Smooth muscle cell (in vitro differentiated cells): Measurements from ENCODE around the gene FBXW4. TPM values are rescaled to one million over a fixed set of nuclear protein-coding genes. Genes with fewer than 3 reads are reported as not detected.

ENCODE experiments used
- DNase-seq: peaks from one replicate; lab custom pipeline; 2025; ENCODE audit not compliant: unreplicated experiment; lab: John Stamatoyannopoulos, UW
- H2AFZ ChIP-seq: fragments of 200-600 bp; sonication (generic); 2 replicates; pipeline ENCODE4 v1.6.0; 2016; ENCODE audit warnings: antibody characterized with exemption, low read depth, mild to moderate bottlenecking
- H3F3A ChIP-seq: fragments of 200-600 bp; sonication (generic); 2 replicates; pipeline ENCODE4 v1.6.0; 2017; ENCODE audit warnings: antibody characterized with exemption, low read depth
- H3K27ac ChIP-seq: fragments of 200-600 bp; sonication (generic); 2 replicates; pipeline ENCODE4 v1.5.1; 2016; ENCODE audit warnings: low read depth, mild to moderate bottlenecking
- H3K27me3 ChIP-seq: fragments of 200-600 bp; sonication (generic); 2 replicates; pipeline ENCODE4 v1.6.1; 2016; ENCODE audit warnings: low read depth, mild to moderate bottlenecking
- H3K36me3 ChIP-seq: fragments of 200-600 bp; sonication (generic); 2 replicates; pipeline ENCODE4 v1.5.1; 2016; ENCODE audit warnings: low read depth
- H3K4me1 ChIP-seq: fragments of 200-600 bp; sonication (generic); 2 replicates; pipeline ENCODE4 v1.5.1; 2016; ENCODE audit warnings: low read depth
- H3K4me2 ChIP-seq: fragments of 200-600 bp; sonication (generic); 2 replicates; pipeline ENCODE4 v1.6.0; 2016; ENCODE audit warnings: mild to moderate bottlenecking
- H3K4me3 ChIP-seq: fragments of 200-600 bp; sonication (generic); 2 replicates; pipeline ENCODE4 v1.5.1; 2016; ENCODE audit warnings: mild to moderate bottlenecking
- H3K79me2 ChIP-seq: fragments of 200-600 bp; sonication (generic); 2 replicates; pipeline ENCODE4 v1.6.0; 2016; ENCODE audit warnings: low read depth, mild to moderate bottlenecking
- H3K9ac ChIP-seq: fragments of 200-600 bp; sonication (generic); 2 replicates; pipeline ENCODE4 v1.6.0; 2016; ENCODE audit warnings: low read depth
- H3K9me3 ChIP-seq: fragments of 200-600 bp; sonication (generic); replicated peaks from 2 replicates; pipeline ENCODE4 v1.5.1; 2016; ENCODE audit warnings: low read depth
- H4K20me1 ChIP-seq: fragments of 200-600 bp; sonication (generic); 2 replicates; pipeline ENCODE4 v1.6.0; 2016; ENCODE audit warnings: low read depth
- WGBS: methylation state at CpG from one replicate; pipeline ENCODE4 v1.1.7; 2016; ENCODE audit warnings: low lambda C conversion rate; 5-methylcytosine and 5-hydroxymethylcytosine counted together
- polyA plus RNA-seq: library from polyadenylated mRNA; unstranded; fragments of >200 nt; fragmentation: Nextera tagmentation; extraction: Ambion mirVana; gene quantifications from 2 replicates; pipeline ENCODE4 v1.2.1, GENCODE V29; 2016
- total RNA-seq: library from RNA; depleted of rRNA; stranded (reverse); fragments of >200 nt; gene quantifications from 2 replicates; pipeline ENCODE4 v1.2.3, GENCODE V29; 2014
- TF ChIP-seq, protein P1 (sequence below): fragments of 200-600 bp; sonication (generic); IDR thresholded peaks from 2 replicates; pipeline ENCODE4 v1.5.1; 2017; ENCODE audit warnings: borderline replicate concordance, mild to moderate bottlenecking, antibody characterized with exemption; ENCODE audit not compliant: insufficient read depth, poor library complexity, severe bottlenecking

FBXW4 gene
- total and polyA plus RNA-seq, 2 experiments from 2014 or later: 7.2 to 12.1 TPM

DNA sequence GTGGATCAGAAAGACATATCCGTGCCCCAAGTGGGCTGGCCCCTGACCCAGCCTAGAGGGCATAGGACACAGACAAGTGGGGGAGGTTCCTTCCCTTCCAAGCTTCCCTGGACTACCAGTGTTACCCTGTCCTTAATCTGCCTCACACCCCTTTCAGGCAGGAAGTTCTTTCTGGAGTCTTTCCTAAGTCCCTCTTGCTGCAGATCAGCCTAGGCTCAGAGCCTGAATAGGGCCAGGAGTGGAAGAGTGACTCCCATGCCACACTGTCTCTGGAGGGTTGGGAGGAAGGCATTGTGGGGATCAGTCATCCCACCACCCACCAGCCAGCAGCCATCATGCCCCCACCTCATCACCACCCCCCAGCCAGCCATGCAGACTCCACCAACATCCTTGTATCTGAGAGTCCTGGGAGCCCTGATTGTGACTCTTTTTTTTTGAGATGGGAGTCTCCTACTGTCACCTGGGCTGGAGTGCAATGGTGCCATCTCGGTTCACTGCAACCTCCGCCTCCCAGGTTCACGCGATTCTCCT is 129.5 kb downstream of the FBXW4 start:
- Histone ChIP-seq H3K9ac (no peak overlapping the region), H3K36me3 (no peaks in the 10 kb centered on the region), H3F3A (no peaks in the 10 kb centered on the region), H3K79me2 (no peaks in the 10 kb centered on the region), H3K4me3 (no peak overlapping the region), H3K27ac (no peak overlapping the region), H2AFZ (no peak overlapping the region), H3K4me2 (no peak overlapping the region), H3K27me3 (peaks cover 52% of the 10 kb centered on the region), H4K20me1 (no peaks in the 10 kb centered on the region), H3K9me3 (no peaks in the 10 kb centered on the region), H3K4me1 (peaks cover 9% of the 10 kb centered on the region)
- no peak for DNase-seq
- TF ChIP-seq, protein P1, sequence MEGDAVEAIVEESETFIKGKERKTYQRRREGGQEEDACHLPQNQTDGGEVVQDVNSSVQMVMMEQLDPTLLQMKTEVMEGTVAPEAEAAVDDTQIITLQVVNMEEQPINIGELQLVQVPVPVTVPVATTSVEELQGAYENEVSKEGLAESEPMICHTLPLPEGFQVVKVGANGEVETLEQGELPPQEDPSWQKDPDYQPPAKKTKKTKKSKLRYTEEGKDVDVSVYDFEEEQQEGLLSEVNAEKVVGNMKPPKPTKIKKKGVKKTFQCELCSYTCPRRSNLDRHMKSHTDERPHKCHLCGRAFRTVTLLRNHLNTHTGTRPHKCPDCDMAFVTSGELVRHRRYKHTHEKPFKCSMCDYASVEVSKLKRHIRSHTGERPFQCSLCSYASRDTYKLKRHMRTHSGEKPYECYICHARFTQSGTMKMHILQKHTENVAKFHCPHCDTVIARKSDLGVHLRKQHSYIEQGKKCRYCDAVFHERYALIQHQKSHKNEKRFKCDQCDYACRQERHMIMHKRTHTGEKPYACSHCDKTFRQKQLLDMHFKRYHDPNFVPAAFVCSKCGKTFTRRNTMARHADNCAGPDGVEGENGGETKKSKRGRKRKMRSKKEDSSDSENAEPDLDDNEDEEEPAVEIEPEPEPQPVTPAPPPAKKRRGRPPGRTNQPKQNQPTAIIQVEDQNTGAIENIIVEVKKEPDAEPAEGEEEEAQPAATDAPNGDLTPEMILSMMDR: no peak
- 92% methylated on average over 5 of the region's 5 CpGs for WGBS

GRCh38 chr10:101564490-101564991 is 130.4 kb downstream of the FBXW4 start:
- TF ChIP-seq, protein P1: no peak
- H2AFZ ChIP-seq: no peak overlapping the region
- H3K4me2 ChIP-seq: no peak overlapping the region
- H3K9me3 ChIP-seq: no peaks in the 10 kb centered on the region
- no peak overlapping the region for H3K27ac ChIP-seq
- peaks cover 2% of the 10 kb centered on the region for H3K4me1 ChIP-seq
- no peaks in the 10 kb centered on the region for H3K36me3 ChIP-seq
- H3K4me3 ChIP-seq: no peak overlapping the region
- no peaks in the 10 kb centered on the region for H3K79me2 ChIP-seq
- H4K20me1 ChIP-seq: no peaks in the 10 kb centered on the region
- H3K27me3 ChIP-seq: peaks cover 47% of the 10 kb centered on the region
- no peak for DNase-seq
- WGBS: 92% methylated on average over 14 of the region's 15 CpGs
- no peaks in the 10 kb centered on the region for H3F3A ChIP-seq
- H3K9ac ChIP-seq: no peak overlapping the region

- no peak overlapping the region for H3K4me3 ChIP-seq
- no peaks in the 10 kb centered on the region for H3K4me1 ChIP-seq
- H3K36me3 ChIP-seq: no peaks in the 10 kb centered on the region
- H3F3A ChIP-seq: no peaks in the 10 kb centered on the region
- H4K20me1 ChIP-seq: no peaks in the 10 kb centered on the region
- H2AFZ ChIP-seq: no peak overlapping the region
- DNase-seq: no peak
- WGBS: 86% methylated on average over 11 of the region's 11 CpGs
- no peaks in the 10 kb centered on the region for H3K79me2 ChIP-seq
- H3K9ac ChIP-seq: no peak overlapping the region
- peaks cover 40% of the 10 kb centered on the region for H3K27me3 ChIP-seq
- no peak overlapping the region for H3K27ac ChIP-seq
- no peak overlapping the region for H3K4me2 ChIP-seq
- TF ChIP-seq, protein P1: no peak
- H3K9me3 ChIP-seq: no peaks in the 10 kb centered on the region
Observed at GRCh38 chr10:101563497-101564040, 131.4 kb downstream of the FBXW4 start.

- no peak for DNase-seq
- no peaks in the 10 kb centered on the region for H3K9me3 ChIP-seq
- H3K9ac ChIP-seq: no peak overlapping the region
- H3F3A ChIP-seq: no peaks in the 10 kb centered on the region
- no peaks in the 10 kb centered on the region for H3K36me3 ChIP-seq
- no peaks in the 10 kb centered on the region for H3K79me2 ChIP-seq
- WGBS: 87% methylated on average over 3 of the region's 3 CpGs
- peaks cover 34% of the 10 kb centered on the region for H3K27me3 ChIP-seq
- H4K20me1 ChIP-seq: no peaks in the 10 kb centered on the region
- H3K4me3 ChIP-seq: no peak overlapping the region
- H2AFZ ChIP-seq: no peak overlapping the region
- H3K4me2 ChIP-seq: no peak overlapping the region
- no peaks in the 10 kb centered on the region for H3K4me1 ChIP-seq
- TF ChIP-seq, protein P1: no peak
- H3K27ac ChIP-seq: no peak overlapping the region
Observed at GRCh38 chr10:101563007-101563406, 132.0 kb downstream of the FBXW4 start.
